Fibroblast of skin of left biceps (primary cell): ENCODE data around the gene PRMT5.
"Not testable (repeated sequence)": the region's sequence is repeated elsewhere in the genome, so short reads cannot be mapped to it uniquely, and the experiment has no call there.

Experiments used
- DNase-seq, 2 experiments: peaks; one replicate each; pipeline ENCODE4 v3.0.0-alpha.2; 2013; ENCODE audit warnings: low read depth in 2 of 2

The PRMT5 gene

GRCh38 chr14:22929104-22929960, at the start of gene PRMT5:
Gene PRMT5, minus strand, starts transcription at chr14:22929376. Its CDS starts 15 bp downstream, at chr14:22929361.
- DNase-seq, result peak; percentile 99

GRCh38 chr14:22978487-22978837, 49.3 kb upstream of the PRMT5 start:
- DNase-seq, result no peak

- peak; percentile 40 to 48 for DNase-seq
Observed at GRCh38 chr14:22977684-22978486, 48.7 kb upstream of the PRMT5 start.

GRCh38 chr14:22977434-22977683, 48.2 kb upstream of the PRMT5 start:
- DNase-seq, result no peak

GRCh38 chr14:22976620-22977433, 47.7 kb upstream of the PRMT5 start:
- peak; percentile 48 to 51 for DNase-seq

GRCh38 chr14:22974530-22975313, 45.5 kb upstream of the PRMT5 start:
- DNase-seq, result no peak

GRCh38 chr14:22973217-22974032, 44.2 kb upstream of the PRMT5 start:
- no peak for DNase-seq

- DNase-seq, result no peak
Observed at GRCh38 chr14:22972313-22972930, 43.2 kb upstream of the PRMT5 start.

GRCh38 chr14:22971152-22971551, 42.0 kb upstream of the PRMT5 start:
- DNase-seq, result no peak

- no peak for DNase-seq
Observed at GRCh38 chr14:22966783-22967269, 37.6 kb upstream of the PRMT5 start.

- DNase-seq, result not testable (repeated sequence)
Observed at GRCh38 chr14:22965916-22966782, 37.0 kb upstream of the PRMT5 start.

GRCh38 chr14:22962061-22962676, 33.0 kb upstream of the PRMT5 start:
- no peak for DNase-seq

- no peak for DNase-seq
Observed at GRCh38 chr14:22955702-22956569, 26.8 kb upstream of the PRMT5 start.

- DNase-seq, result no peak
Observed at GRCh38 chr14:22952418-22952817, 23.2 kb upstream of the PRMT5 start.

GRCh38 chr14:22951795-22952194, 22.6 kb upstream of the PRMT5 start:
- DNase-seq, result not testable (repeated sequence)

GRCh38 chr14:22945642-22946041, 16.5 kb upstream of the PRMT5 start:
- no peak for DNase-seq

- no peak for DNase-seq
Observed at GRCh38 chr14:22939684-22940083, 10.5 kb upstream of the PRMT5 start.

GRCh38 chr14:22935156-22935555, 6.0 kb upstream of the PRMT5 start:
- no peak for DNase-seq
